HG03097 (cell line): ENCODE measurements around the gene METTL25B.

Experiments
- ATAC-seq: cut with Tn5 transposase; IDR thresholded peaks from one replicate; pipeline ENCODE4 v1.9.1; 2021; ENCODE audit not compliant: unreplicated experiment, low FRiP score

Gene METTL25B

DNA sequence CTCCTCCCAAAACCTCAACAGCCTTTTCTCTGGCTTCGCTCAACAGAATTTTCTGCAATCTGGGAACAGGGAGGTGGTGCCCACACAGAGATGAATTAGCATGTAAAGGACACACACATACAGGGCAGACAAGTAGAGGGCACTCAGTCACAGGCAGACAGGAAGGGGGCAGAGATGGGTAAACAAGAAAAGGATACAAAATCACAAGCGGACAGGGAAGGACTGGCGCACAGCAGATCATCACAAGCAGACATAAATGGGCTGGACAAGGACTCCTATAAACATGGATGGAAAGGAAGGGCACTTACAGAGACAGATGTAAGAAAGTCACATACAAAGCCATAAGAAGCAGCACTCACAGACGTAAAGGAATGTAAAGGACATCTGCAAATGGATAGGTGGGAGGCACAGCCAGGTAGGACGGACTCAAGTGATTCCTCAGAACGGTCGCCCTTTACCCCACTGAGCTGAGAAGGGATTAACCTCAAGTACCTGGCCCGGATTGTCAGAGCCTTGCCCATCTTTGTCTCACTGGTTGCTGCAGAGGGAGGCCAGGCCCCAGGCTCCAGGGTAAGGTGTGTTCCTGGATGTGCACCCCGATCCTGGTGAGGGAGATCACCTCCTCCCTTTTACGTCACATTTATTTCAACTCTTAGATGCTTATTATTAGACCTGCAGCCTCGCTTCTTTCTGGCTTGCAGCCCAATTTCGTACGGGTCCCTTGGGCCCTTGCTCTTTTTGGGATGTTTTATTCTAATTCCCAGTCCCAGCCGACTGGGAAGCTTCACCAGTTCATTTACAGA, 38.2 kb downstream of the METTL25B start:
- ATAC-seq: peak; percentile 5

DNA sequence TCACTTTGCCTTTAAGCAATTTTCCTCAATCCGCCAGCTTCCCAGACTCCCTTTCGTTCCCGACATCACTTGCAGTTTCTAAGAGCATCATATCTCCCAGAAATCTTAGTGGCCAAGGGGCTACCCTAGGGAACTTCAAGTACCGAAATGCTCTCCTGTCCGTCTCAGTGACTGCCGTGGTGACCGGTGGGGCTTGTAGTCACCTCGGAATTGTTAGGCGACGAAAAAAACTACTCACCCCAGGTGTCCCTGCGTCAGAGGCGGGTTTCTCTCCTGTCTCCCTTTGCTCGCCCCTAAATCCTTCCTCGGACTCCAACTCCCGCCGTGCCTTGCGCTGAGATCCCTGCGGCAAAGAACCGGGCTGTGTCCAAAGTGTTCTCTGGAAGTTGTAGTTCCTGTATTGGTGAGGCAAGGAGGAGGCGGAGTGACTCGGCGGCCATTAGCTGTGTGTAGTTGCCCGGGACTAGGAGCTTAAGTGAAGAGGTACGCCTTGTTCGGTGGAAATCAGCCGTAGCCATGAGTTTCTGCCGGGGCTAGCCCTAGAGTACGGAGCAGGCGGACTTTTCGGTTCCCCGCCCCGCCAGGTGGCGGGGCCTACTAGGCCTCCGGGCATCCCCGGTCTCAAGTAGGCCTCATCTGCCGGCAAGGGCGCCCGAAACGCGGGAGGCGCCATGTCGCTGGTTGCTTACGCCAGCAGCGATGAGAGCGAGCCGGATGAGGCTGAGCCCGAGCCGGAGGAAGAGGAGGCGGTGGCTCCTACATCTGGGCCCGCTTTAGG, 39.0 kb downstream of the METTL25B start, which contains the start of gene PRCC:
Gene PRCC (plus strand): TSS at position 435 of the 778 bp plus-strand sequence. CDS start 237 bp downstream, at position 672.
- peak; percentile 92 for ATAC-seq

DNA sequence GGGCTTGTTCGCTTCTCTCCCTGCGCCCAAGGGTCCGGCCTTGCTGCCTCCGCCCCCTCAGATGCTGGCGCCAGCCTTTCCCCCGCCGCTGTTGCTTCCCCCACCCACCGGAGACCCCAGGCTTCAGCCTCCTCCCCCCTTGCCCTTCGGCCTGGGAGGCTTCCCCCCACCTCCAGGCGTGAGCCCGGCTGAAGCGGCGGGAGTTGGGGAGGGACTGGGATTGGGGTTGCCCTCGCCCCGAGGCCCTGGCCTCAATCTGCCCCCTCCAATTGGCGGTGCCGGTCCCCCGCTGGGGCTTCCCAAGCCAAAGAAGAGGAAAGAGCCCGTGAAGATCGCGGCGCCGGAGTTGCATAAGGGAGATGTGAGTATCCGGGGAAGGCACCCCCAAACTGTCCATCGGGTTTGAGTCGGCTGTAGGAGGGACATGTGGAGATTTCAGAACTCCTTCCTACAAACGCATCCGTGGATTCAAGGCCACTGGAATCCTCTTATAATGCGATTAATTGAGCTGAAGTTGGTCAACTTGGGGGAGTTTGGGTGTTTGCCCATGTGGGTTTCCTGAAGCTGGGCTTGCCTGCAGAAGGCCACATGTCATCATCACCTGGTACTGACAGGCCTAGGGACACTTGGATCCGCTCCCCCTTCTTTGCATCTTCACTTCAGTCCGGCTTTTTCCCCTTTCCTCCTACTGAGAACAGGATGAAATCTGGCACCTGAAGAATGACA, 39.8 kb downstream of the METTL25B start:
- peak; percentile 3 for ATAC-seq

DNA sequence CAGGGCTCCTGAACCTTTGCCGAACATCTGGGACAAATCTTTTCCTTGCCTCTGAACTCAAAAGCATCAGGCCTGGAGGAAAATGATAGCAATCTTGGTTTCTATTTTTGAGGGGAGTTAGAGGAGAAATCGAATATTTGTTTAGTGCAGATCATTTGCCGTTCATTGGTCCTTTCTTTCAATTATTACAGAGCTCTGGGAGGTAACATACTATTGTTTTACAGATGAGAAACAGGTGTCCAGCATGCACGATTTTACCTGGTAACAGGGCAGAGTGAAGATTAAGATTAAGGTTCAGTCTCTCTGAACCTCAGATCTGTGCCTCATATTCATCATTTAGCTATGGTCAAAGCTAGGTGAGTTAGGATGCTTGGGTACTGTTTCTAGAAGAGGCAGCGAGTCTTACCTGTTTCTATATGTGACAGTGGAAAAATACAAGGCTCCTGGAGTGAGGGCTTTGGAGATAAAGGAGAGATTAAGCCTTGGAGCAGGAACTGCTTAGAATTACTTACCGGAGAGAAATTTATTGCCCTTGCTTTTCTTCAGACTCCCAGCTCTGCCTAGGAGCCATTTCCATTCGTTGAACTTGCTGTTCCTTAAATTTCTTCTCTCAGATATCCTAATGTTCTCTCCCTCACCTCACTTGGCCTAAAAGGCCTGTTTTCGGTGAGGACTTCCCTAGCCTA, 40.5 kb downstream of the METTL25B start:
- ATAC-seq: no peak

DNA sequence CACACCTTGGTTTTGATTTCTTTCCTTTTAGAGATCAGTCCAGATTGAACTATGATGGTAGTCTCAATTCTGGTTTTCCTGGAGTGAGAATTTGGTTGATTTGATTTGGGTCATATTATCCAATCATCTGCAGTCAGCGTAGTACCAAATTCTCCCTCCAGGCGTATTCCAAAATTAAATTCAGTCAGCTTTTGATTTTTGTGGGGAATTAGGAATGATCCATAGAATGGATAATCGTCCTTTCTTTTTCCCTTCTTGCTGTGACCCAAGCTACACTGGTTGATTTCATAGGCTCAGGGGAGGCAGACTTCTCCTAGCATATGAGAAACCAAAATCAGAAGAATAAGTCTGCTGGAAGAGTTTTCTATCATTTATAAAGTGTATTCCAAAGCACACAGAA, 44.0 kb downstream of the METTL25B start:
- ATAC-seq: no peak

DNA sequence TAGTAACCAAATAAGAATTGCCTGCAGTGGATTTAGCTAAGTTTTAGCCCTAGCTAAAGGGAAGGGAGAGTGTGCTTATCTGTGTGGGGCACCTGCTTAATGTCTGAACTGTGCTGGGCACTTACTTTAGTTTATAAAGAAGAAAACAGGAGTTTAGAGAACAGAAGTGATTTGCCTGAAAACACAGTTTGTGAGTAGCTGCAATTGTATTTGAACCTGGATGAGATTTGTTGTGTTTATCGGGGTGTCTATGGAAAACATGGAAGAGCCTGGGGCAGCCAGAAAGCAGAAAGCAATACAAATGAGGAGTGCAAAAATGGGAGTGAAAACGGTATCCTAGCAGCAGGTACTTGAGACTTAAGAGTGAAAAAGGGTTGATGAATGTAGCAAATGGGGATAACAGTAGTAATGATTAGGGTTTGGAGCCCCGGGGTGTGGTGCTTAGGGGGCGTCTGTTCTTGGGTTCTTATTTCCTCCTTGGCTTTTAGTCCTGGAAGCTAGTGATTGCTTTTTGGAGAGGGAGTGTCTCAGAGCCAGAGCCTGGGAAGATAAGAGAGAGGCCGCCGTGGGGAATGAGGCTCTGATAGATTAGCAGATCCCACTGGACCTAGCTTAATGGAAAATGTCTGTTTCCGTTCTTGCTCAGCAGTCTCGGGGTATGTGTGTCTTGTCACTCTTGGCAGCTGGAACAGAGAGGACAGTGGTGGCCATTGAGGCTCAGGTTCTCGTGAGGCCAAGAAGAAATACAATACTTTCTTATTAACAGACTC, 44.6 kb downstream of the METTL25B start:
- ATAC-seq: no peak

DNA sequence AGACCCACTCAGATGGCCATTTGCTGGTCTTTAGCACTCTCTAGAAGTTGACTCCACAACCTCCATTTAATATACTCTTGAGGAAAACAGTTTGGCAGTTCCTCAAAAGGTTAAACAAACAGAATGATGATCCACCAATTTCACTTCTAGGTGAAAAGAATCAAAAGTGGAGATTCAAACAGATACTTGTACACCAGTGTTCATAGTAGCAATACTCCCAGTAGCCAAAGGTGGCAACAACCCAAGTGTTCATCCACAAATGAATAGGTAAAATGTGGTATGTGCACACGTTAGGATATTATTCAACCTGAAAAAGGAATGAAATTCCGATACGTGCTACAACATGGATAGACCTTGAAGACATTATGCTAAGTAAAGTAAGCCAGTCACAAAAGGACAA, 45.3 kb downstream of the METTL25B start:
- ATAC-seq: no peak

DNA sequence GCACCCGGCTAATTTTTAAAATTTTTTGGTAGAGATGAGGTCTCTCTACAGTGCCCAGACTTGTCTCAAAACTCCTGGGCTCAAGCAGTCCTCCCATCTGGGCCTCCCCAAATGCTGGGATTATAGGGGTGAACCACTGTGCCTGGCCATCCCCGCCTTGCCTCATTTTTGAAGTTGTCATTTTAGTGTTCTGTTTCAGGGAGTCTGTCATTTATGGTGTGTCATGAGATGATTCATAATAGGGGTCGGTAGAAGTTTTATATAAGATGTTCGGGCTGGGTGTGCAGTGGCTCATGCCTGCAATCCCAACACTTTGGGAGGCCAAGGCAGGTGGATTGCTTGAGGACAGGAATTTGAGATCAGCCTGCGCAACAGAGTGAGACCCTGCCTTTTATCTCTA, 47.5 kb downstream of the METTL25B start:
- no peak for ATAC-seq

DNA sequence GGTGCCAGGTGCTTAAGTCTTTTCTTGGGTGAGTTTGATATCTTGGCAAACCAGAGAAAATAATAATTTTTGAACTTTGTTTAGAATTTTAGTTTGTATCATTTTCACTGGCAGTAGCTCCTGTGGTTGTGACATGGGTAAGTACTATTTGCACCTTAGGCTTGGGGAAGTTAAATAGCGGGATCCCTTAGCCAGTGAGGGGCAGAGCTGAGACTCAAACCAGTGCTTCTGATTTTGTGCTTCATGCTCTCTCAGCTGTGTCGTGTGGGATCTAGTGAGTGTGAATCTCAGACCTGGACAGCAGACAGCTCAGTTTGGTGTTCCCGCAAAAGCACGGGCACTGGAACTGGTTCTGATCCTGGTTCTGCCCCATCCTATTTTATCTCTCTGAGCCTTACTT, 48.7 kb downstream of the METTL25B start:
- ATAC-seq: no peak

DNA sequence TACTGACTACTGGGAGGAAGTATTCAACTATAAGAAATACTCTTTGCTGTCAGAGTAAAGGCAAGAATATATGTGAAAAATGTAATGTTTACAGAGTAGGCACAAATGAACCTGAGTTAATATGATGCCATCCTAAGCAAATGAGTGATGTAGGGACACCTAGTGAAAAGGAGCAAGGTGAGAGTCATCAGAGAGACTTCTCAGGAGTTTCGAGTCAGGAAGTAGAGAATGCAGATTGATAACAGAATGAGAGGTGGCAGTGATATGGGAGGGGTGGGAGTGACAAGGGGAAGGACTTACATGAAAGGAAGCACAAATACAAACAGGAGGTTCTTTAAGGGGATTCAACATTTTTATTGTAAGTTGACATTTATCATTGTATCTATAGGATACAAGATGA, 49.3 kb downstream of the METTL25B start:
- ATAC-seq: no peak

DNA sequence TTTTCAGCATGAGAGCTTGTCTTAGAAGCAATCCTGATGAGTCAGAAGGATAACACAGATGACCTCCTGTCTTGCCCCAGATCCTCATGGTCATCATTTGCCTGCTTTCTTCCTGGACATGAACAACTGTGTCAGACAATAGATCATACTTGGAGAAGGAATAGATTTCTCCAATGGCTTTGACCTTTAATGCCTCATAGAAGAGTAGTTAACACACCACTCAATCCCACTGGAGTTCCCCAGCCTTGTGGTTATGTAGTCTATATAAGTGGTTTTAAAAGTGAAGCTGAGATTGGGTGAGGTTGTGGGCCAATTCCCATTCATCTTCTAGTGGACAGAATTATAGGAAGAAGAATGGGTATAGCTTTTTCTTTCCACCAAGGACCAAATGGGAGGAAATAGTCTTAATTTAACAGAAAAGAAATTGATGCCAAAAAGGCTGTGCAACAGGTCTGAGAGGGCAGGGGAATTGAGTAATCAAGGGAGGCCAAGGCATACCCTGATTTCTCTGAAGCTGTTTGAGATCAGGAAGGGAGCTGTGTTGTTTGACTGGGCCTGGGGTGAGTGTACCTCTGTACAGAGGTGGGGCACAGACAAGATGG, 53.4 kb downstream of the METTL25B start:
- no peak for ATAC-seq

DNA sequence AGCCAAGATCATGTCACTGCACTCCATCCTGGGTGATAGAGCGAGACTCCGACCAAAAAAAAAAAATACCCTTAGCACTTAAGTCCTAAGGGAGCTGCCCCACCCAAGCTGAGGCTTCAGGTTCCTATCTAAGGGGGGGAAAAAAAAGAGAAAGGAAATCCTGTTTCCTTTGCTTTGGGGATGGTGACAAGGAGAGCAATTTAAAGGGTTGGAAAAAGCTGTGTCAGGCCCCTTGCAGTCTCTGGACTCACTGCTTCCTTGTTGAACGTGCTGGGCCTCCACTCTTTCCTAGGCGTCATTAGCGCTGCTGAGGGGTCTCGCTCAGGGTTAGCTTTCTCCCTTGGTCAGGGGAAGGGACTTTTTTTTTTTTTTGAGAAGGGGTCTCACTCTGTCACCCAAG, 57.2 kb downstream of the METTL25B start:
- no peak for ATAC-seq
